GM18498 (cell line): ENCODE data around the gene ABCC1.

Experiments
- ATAC-seq: cut with Tn5 transposase; IDR thresholded peaks from one replicate; pipeline ENCODE4 v1.9.1; 2021; ENCODE audit warnings: mild to moderate bottlenecking, moderate library complexity; ENCODE audit not compliant: unreplicated experiment

The ABCC1 gene

GRCh38 chr16:16038950-16039349 lies 89.5 kb downstream of the ABCC1 start:
- no peak for ATAC-seq

- no peak for ATAC-seq
Measured at GRCh38 chr16:16041196-16041892, 91.9 kb downstream of the ABCC1 start.

- no peak for ATAC-seq
Measured at GRCh38 chr16:16042076-16042475, 92.7 kb downstream of the ABCC1 start.

- ATAC-seq = no peak
Measured at GRCh38 chr16:16045296-16045695, 95.9 kb downstream of the ABCC1 start.

GRCh38 chr16:16045879-16046278 lies 96.5 kb downstream of the ABCC1 start:
- no peak for ATAC-seq

- ATAC-seq = no peak
Measured at GRCh38 chr16:16047761-16048160, 98.3 kb downstream of the ABCC1 start.

GRCh38 chr16:16048904-16049582 lies 99.6 kb downstream of the ABCC1 start:
- no peak for ATAC-seq

- no peak for ATAC-seq
Measured at GRCh38 chr16:16050106-16050505, 100.7 kb downstream of the ABCC1 start.

GRCh38 chr16:16051132-16051531 lies 101.7 kb downstream of the ABCC1 start:
- ATAC-seq = no peak

GRCh38 chr16:16052916-16053315 lies 103.5 kb downstream of the ABCC1 start:
- ATAC-seq = no peak

- ATAC-seq = no peak
Measured at GRCh38 chr16:16057102-16057501, 107.7 kb downstream of the ABCC1 start.

GRCh38 chr16:16059160-16059559 lies 109.7 kb downstream of the ABCC1 start:
- no peak for ATAC-seq

- no peak for ATAC-seq
Measured at GRCh38 chr16:16059895-16060590, 110.6 kb downstream of the ABCC1 start.

GRCh38 chr16:16062023-16062937 lies 112.9 kb downstream of the ABCC1 start:
- ATAC-seq = no peak

- no peak for ATAC-seq
Measured at GRCh38 chr16:16063683-16064082, 114.3 kb downstream of the ABCC1 start.

- no peak for ATAC-seq
Measured at GRCh38 chr16:16064874-16065384, 115.5 kb downstream of the ABCC1 start.

- ATAC-seq = no peak
Measured at GRCh38 chr16:16067127-16067526, 117.7 kb downstream of the ABCC1 start.

- no peak for ATAC-seq
Measured at GRCh38 chr16:16071631-16072244, 122.3 kb downstream of the ABCC1 start.

- no peak for ATAC-seq
Measured at GRCh38 chr16:16073001-16073545, 123.7 kb downstream of the ABCC1 start.
